Measurements from ENCODE around the gene SORD.

The SORD gene

DNA sequence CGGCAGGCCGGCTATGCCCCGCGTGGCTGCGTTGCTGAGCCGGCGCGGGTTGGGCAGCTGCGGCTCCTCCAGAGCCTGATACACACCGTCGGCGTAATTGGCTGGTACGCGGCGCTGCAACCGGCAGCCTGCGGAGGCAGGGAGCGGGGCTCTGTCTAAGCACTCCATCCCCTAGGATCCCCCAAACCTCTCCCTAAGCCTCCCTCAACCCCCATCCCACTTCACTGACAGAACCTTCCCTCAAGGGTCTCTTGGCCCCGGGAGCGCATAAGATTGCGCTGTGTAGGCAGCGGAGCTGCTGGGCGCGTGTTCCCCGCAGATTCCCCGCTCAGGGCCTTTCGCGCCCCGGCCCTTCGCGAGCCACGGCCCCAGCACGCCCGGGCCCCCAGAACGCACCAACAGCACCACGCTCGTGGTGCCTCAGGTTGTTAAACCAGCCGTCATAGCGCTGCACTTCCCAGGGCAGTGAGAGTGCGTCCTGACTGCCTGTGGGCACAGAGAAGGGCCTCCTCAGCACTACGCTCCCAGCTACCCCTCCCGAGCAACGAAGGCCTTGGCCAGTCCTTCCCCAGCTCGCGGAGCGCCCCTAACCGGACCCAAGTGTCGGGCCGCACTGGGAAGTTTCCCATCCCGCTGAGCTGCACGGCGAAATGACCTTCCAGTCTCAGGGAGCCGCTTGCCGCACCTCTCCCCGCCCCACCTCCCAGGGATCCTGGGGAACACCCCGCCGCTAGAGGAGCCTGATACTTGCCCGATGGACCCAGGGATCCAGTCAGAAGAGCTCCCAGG, 89.8 kb downstream of the SORD start:
- Histone ChIP-seq H3K9me3 (ENCODE audit: control insufficient read depth in 2 of 2, low read length in 2 of 2) (no peaks in the 10 kb centered on the region), H3K4me1 (ENCODE audit: control insufficient read depth, insufficient read depth, low read length) (peaks cover 20% of the 10 kb centered on the region), H3K9ac (ENCODE audit: low read length in 2 of 2) (no peak overlapping the region), H3K4me3 (ENCODE audit: low read length in 2 of 2) (peak overlapping the region in 1 of 2 donors; percentile 29), H3K36me3 (ENCODE audit: control insufficient read depth in 2 of 2, insufficient read depth in 2 of 2, low read length in 2 of 2) (no peaks in the 10 kb centered on the region), H3K27me3 (ENCODE audit: control insufficient read depth in 1 of 2, insufficient read depth in 2 of 2, low read length in 2 of 2) (peaks cover 75 to 84% of the 10 kb centered on the region in 2 donors), H3K27ac (ENCODE audit: low read length) (no peak overlapping the region)

- Histone ChIP-seq H3K4me3 (ENCODE audit: low read length in 2 of 2) (no peak overlapping the region), H3K27ac (ENCODE audit: low read length) (no peak overlapping the region), H3K36me3 (ENCODE audit: control insufficient read depth in 2 of 2, insufficient read depth in 2 of 2, low read length in 2 of 2) (no peaks in the 10 kb centered on the region), H3K9ac (ENCODE audit: low read length in 2 of 2) (no peak overlapping the region), H3K4me1 (ENCODE audit: control insufficient read depth, insufficient read depth, low read length) (peaks cover 20% of the 10 kb centered on the region), H3K9me3 (ENCODE audit: control insufficient read depth in 2 of 2, low read length in 2 of 2) (no peaks in the 10 kb centered on the region), H3K27me3 (ENCODE audit: control insufficient read depth in 1 of 2, insufficient read depth in 2 of 2, low read length in 2 of 2) (peaks cover 78 to 81% of the 10 kb centered on the region in 2 donors)
These were observed 90.5 kb downstream of the SORD start for GRCh38 chr15:45113380-45113990.

DNA sequence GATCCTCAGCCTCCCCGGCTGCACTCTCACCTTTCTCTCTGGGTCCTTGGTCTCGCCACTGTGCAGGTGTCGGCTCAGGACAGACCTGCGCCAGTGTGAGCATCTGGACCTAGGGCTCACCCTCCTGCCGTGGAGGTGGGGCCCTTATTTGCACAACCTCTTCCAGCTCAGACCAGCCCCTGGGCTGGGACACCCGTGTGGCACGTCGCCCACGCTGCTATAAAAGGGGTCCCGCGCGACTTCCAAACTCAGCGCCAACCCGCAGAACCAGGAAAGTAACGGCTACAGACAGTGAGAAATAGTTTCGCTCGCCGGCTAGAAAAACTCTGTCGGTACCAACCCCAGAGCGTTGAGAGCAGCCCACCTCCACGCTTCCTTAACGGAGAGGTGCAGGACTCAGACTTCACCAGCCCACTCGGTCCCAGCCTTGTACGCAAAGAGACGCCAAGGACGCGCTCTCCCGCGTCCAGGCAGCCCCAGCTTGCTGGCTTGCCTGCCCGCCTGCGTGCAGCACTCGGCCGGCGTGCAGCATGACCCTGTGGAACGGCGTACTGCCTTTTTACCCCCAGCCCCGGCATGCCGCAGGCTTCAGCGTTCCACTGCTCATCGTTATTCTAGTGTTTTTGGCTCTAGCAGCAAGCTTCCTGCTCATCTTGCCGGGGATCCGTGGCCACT, 91.2 kb downstream of the SORD start, which contains the start of the genes DUOX2 and DUOXA2:
Gene DUOX2 (minus strand): TSS at position 97 of the 675 bp plus-strand sequence. CDS start 761 bp downstream, outside the sequence.
Gene DUOXA2 (plus strand): TSS at position 251 of the 675 bp plus-strand sequence. CDS start 280 bp downstream, at position 531.
- no peaks in the 10 kb centered on the region for H3K9me3 ChIP-seq (ENCODE audit: control insufficient read depth in 2 of 2, low read length in 2 of 2)
- H3K27me3 ChIP-seq (ENCODE audit: control insufficient read depth in 1 of 2, insufficient read depth in 2 of 2, low read length in 2 of 2): peaks cover 81% of the 10 kb centered on the region in 2 donors
- H3K4me3 ChIP-seq (ENCODE audit: low read length in 2 of 2): peak within 1 kb of the TSS in 1 of 2 donors; percentile 15
- no peak within 1 kb of the TSS for H3K27ac ChIP-seq (ENCODE audit: low read length)
- no peaks in the 10 kb centered on the region for H3K36me3 ChIP-seq (ENCODE audit: control insufficient read depth in 2 of 2, insufficient read depth in 2 of 2, low read length in 2 of 2)
- H3K4me1 ChIP-seq (ENCODE audit: control insufficient read depth, insufficient read depth, low read length): peaks cover 20% of the 10 kb centered on the region
- no peak within 1 kb of the TSS for H3K9ac ChIP-seq (ENCODE audit: low read length in 2 of 2)

GRCh38 chr15:45114751-45115085, 91.7 kb downstream of the SORD start:
- Histone ChIP-seq H3K4me1 (ENCODE audit: control insufficient read depth, insufficient read depth, low read length) (peaks cover 20% of the 10 kb centered on the region), H3K9ac (ENCODE audit: low read length in 2 of 2) (no peak overlapping the region), H3K9me3 (ENCODE audit: control insufficient read depth in 2 of 2, low read length in 2 of 2) (no peaks in the 10 kb centered on the region), H3K36me3 (ENCODE audit: control insufficient read depth in 2 of 2, insufficient read depth in 2 of 2, low read length in 2 of 2) (no peaks in the 10 kb centered on the region), H3K27ac (ENCODE audit: low read length) (no peak overlapping the region), H3K27me3 (ENCODE audit: control insufficient read depth in 1 of 2, insufficient read depth in 2 of 2, low read length in 2 of 2) (peaks cover 79 to 80% of the 10 kb centered on the region in 2 donors), H3K4me3 (ENCODE audit: low read length in 2 of 2) (no peak overlapping the region)

DNA sequence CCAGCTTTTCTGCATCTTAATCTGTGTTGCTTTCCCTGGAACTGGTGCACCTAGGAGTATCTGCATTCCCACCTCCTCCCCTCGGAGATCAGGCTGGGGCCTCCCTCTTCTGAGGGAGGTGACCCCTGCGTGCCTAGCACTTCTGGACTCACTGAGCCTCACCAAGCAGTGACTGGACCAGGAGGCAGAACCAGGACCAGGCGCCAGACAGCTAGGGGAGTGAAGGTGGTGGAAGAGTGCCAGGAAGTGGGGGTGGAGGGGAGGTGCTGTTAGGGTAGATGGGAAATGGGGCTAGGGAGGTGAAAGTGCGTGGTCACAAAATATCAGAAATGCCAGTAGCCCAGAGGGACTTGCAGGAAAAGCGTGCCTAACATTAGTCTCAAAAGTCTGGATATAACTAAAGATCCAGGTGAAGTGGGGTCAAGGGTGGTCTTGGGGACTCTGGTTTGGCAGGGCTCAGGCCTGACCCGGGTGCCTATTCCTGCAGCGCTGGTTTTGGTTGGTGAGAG, 92.4 kb downstream of the SORD start:
- H3K4me1 ChIP-seq (ENCODE audit: control insufficient read depth, insufficient read depth, low read length): peaks cover 20% of the 10 kb centered on the region
- H3K4me3 ChIP-seq (ENCODE audit: low read length in 2 of 2): no peak overlapping the region
- H3K27me3 ChIP-seq (ENCODE audit: control insufficient read depth in 1 of 2, insufficient read depth in 2 of 2, low read length in 2 of 2): peaks cover 77 to 78% of the 10 kb centered on the region in 2 donors
- no peaks in the 10 kb centered on the region for H3K36me3 ChIP-seq (ENCODE audit: control insufficient read depth in 2 of 2, insufficient read depth in 2 of 2, low read length in 2 of 2)
- no peak overlapping the region for H3K27ac ChIP-seq (ENCODE audit: low read length)
- no peak overlapping the region for H3K9ac ChIP-seq (ENCODE audit: low read length in 2 of 2)
- no peaks in the 10 kb centered on the region for H3K9me3 ChIP-seq (ENCODE audit: control insufficient read depth in 2 of 2, low read length in 2 of 2)

- Histone ChIP-seq H3K27ac (ENCODE audit: low read length) (no peak overlapping the region), H3K4me3 (ENCODE audit: low read length in 2 of 2) (no peak overlapping the region), H3K4me1 (ENCODE audit: control insufficient read depth, insufficient read depth, low read length) (peaks cover 20% of the 10 kb centered on the region), H3K36me3 (ENCODE audit: control insufficient read depth in 2 of 2, insufficient read depth in 2 of 2, low read length in 2 of 2) (no peaks in the 10 kb centered on the region), H3K9ac (ENCODE audit: low read length in 2 of 2) (no peak overlapping the region), H3K9me3 (ENCODE audit: control insufficient read depth in 2 of 2, low read length in 2 of 2) (no peaks in the 10 kb centered on the region), H3K27me3 (ENCODE audit: control insufficient read depth in 1 of 2, insufficient read depth in 2 of 2, low read length in 2 of 2) (peaks cover 76 to 81% of the 10 kb centered on the region in 2 donors)
These were observed 93.0 kb downstream of the SORD start for GRCh38 chr15:45116006-45116481.

- H3K4me1 ChIP-seq (ENCODE audit: control insufficient read depth, insufficient read depth, low read length): peaks cover 20% of the 10 kb centered on the region
- no peaks in the 10 kb centered on the region for H3K36me3 ChIP-seq (ENCODE audit: control insufficient read depth in 2 of 2, insufficient read depth in 2 of 2, low read length in 2 of 2)
- no peaks in the 10 kb centered on the region for H3K9me3 ChIP-seq (ENCODE audit: control insufficient read depth in 2 of 2, low read length in 2 of 2)
- H3K9ac ChIP-seq (ENCODE audit: low read length in 2 of 2): no peak overlapping the region
- H3K27ac ChIP-seq (ENCODE audit: low read length): no peak overlapping the region
- H3K4me3 ChIP-seq (ENCODE audit: low read length in 2 of 2): peak overlapping the region; percentile 4 to 55
- H3K27me3 ChIP-seq (ENCODE audit: control insufficient read depth in 1 of 2, insufficient read depth in 2 of 2, low read length in 2 of 2): peaks cover 76% of the 10 kb centered on the region in 2 donors
These were observed 93.7 kb downstream of the SORD start for GRCh38 chr15:45116482-45117307.

DNA sequence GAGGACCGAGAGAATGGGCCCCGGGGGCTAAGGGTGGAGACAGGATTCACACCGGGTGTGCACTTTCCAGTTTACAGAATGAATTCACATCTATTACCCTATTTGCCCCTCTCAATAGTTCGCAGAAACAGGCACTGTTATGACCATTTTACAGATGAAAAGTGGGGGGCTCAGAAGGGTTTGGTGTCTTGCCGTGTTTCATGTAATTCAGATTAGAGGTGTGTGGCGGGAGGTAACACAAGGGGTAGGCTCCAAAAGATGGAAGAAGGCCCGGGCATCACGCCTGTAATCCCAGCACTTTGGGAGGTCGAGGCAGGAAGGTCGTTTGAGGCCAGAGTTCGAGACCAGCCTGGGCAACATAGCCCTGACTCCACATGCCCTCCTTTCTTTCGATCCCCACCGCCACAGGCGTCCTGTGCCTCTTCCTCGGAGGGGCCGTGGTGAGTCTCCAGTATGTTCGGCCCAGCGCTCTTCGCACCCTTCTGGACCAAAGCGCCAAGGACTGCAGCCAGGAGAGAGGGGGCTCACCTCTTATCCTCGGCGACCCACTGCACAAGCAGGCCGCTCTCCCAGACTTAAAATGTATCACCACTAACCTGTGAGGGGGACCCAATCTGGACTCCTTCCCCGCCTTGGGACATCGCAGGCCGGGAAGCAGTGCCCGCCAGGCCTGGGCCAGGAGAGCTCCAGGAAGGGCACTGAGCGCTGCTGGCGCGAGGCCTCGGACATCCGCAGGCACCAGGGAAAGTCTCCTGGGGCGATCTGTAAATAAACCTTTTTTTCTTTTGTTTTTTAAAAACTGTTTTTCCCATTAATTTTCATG, 94.5 kb downstream of the SORD start:
- H3K27me3 ChIP-seq (ENCODE audit: control insufficient read depth in 1 of 2, insufficient read depth in 2 of 2, low read length in 2 of 2): peaks cover 68 to 69% of the 10 kb centered on the region in 2 donors
- H3K36me3 ChIP-seq (ENCODE audit: control insufficient read depth in 2 of 2, insufficient read depth in 2 of 2, low read length in 2 of 2): no peaks in the 10 kb centered on the region
- no peak overlapping the region for H3K27ac ChIP-seq (ENCODE audit: low read length)
- H3K9me3 ChIP-seq (ENCODE audit: control insufficient read depth in 2 of 2, low read length in 2 of 2): no peaks in the 10 kb centered on the region
- H3K4me3 ChIP-seq (ENCODE audit: low read length in 2 of 2): peak overlapping the region; percentile 7 to 55
- H3K4me1 ChIP-seq (ENCODE audit: control insufficient read depth, insufficient read depth, low read length): peaks cover 20% of the 10 kb centered on the region
- H3K9ac ChIP-seq (ENCODE audit: low read length in 2 of 2): no peak overlapping the region

- Histone ChIP-seq H3K4me3 (ENCODE audit: low read length in 2 of 2) (peak overlapping the region in 1 of 2 donors; percentile 52), H3K27ac (ENCODE audit: low read length) (no peak overlapping the region), H3K9ac (ENCODE audit: low read length in 2 of 2) (no peak overlapping the region)
These were observed 95.2 kb downstream of the SORD start for GRCh38 chr15:45118131-45118588.

More at GRCh38 chr15:45118131-45118588, 95.2 kb downstream of the SORD start:
- no peaks in the 10 kb centered on the region for H3K36me3 ChIP-seq (ENCODE audit: control insufficient read depth in 2 of 2, insufficient read depth in 2 of 2, low read length in 2 of 2)
- H3K4me1 ChIP-seq (ENCODE audit: control insufficient read depth, insufficient read depth, low read length): peaks cover 14% of the 10 kb centered on the region
- no peaks in the 10 kb centered on the region for H3K9me3 ChIP-seq (ENCODE audit: control insufficient read depth in 2 of 2, low read length in 2 of 2)
- H3K27me3 ChIP-seq (ENCODE audit: control insufficient read depth in 1 of 2, insufficient read depth in 2 of 2, low read length in 2 of 2): peaks cover 66 to 67% of the 10 kb centered on the region in 2 donors

Measured in stomach smooth muscle (tissue), 2 donors.